ENCODE results near the gene LINC00237.

Gene LINC00237

GRCh38 chr20:21101932-21102575 is 4.1 kb downstream of the LINC00237 start:
- Histone ChIP-seq H3K9me3 (ENCODE audit: control insufficient read depth, low read length) (no peaks in the 10 kb centered on the region), H3K36me3 (ENCODE audit: control insufficient read depth, insufficient read depth, low read length) (no peaks in the 10 kb centered on the region), H3K9ac (ENCODE audit: low read length) (no peak overlapping the region), H3K4me1 (ENCODE audit: control insufficient read depth, insufficient read depth, low read length) (peaks cover 24% of the 10 kb centered on the region), H3K27me3 (ENCODE audit: control insufficient read depth, insufficient read depth, low read length) (peaks cover 98% of the 10 kb centered on the region), H3K4me3 (ENCODE audit: low read length) (no peak overlapping the region)

GRCh38 chr20:21101453-21101931 is 4.7 kb downstream of the LINC00237 start:
- H3K9me3 ChIP-seq (ENCODE audit: control insufficient read depth, low read length), result no peaks in the 10 kb centered on the region
- peaks cover 99% of the 10 kb centered on the region for H3K27me3 ChIP-seq (ENCODE audit: control insufficient read depth, insufficient read depth, low read length)
- H3K9ac ChIP-seq (ENCODE audit: low read length), result no peak overlapping the region
- H3K4me1 ChIP-seq (ENCODE audit: control insufficient read depth, insufficient read depth, low read length), result peaks cover 24% of the 10 kb centered on the region
- peak overlapping the region; percentile 63 for H3K4me3 ChIP-seq (ENCODE audit: low read length)
- H3K36me3 ChIP-seq (ENCODE audit: control insufficient read depth, insufficient read depth, low read length), result no peaks in the 10 kb centered on the region

- peak overlapping the region; percentile 50 for H3K9ac ChIP-seq (ENCODE audit: low read length)
- no peaks in the 10 kb centered on the region for H3K9me3 ChIP-seq (ENCODE audit: control insufficient read depth, low read length)
- peak overlapping the region; percentile 63 for H3K4me3 ChIP-seq (ENCODE audit: low read length)
- peaks cover 24% of the 10 kb centered on the region for H3K4me1 ChIP-seq (ENCODE audit: control insufficient read depth, insufficient read depth, low read length)
- peaks cover 97% of the 10 kb centered on the region for H3K27me3 ChIP-seq (ENCODE audit: control insufficient read depth, insufficient read depth, low read length)
- H3K36me3 ChIP-seq (ENCODE audit: control insufficient read depth, insufficient read depth, low read length), result no peaks in the 10 kb centered on the region
Measured at GRCh38 chr20:21100578-21101452, 5.3 kb downstream of the LINC00237 start.

- Histone ChIP-seq H3K27me3 (ENCODE audit: control insufficient read depth, insufficient read depth, low read length) (peaks cover 89% of the 10 kb centered on the region), H3K4me1 (ENCODE audit: control insufficient read depth, insufficient read depth, low read length) (peaks cover 24% of the 10 kb centered on the region), H3K36me3 (ENCODE audit: control insufficient read depth, insufficient read depth, low read length) (no peaks in the 10 kb centered on the region), H3K4me3 (ENCODE audit: low read length) (peak overlapping the region; percentile 63), H3K9ac (ENCODE audit: low read length) (peak overlapping the region; percentile 50), H3K9me3 (ENCODE audit: control insufficient read depth, low read length) (no peaks in the 10 kb centered on the region)
Measured at GRCh38 chr20:21099751-21100577, 6.2 kb downstream of the LINC00237 start.

GRCh38 chr20:21096321-21097043 is 9.7 kb downstream of the LINC00237 start:
- H3K4me3 ChIP-seq (ENCODE audit: low read length), result no peak overlapping the region
- H3K4me1 ChIP-seq (ENCODE audit: control insufficient read depth, insufficient read depth, low read length), result peaks cover 13% of the 10 kb centered on the region
- H3K36me3 ChIP-seq (ENCODE audit: control insufficient read depth, insufficient read depth, low read length), result no peaks in the 10 kb centered on the region
- H3K9ac ChIP-seq (ENCODE audit: low read length), result no peak overlapping the region
- peaks cover 60% of the 10 kb centered on the region for H3K27me3 ChIP-seq (ENCODE audit: control insufficient read depth, insufficient read depth, low read length)
- H3K9me3 ChIP-seq (ENCODE audit: control insufficient read depth, low read length), result no peaks in the 10 kb centered on the region

GRCh38 chr20:21092806-21093205 is 13.4 kb downstream of the LINC00237 start:
- peaks cover 38% of the 10 kb centered on the region for H3K27me3 ChIP-seq (ENCODE audit: control insufficient read depth, insufficient read depth, low read length)
- H3K9me3 ChIP-seq (ENCODE audit: control insufficient read depth, low read length), result no peaks in the 10 kb centered on the region
- H3K4me1 ChIP-seq (ENCODE audit: control insufficient read depth, insufficient read depth, low read length), result no peaks in the 10 kb centered on the region
- no peaks in the 10 kb centered on the region for H3K36me3 ChIP-seq (ENCODE audit: control insufficient read depth, insufficient read depth, low read length)
- no peak overlapping the region for H3K4me3 ChIP-seq (ENCODE audit: low read length)
- no peak overlapping the region for H3K9ac ChIP-seq (ENCODE audit: low read length)

- H3K27me3 ChIP-seq (ENCODE audit: control insufficient read depth, insufficient read depth, low read length), result peaks cover 20% of the 10 kb centered on the region
- no peaks in the 10 kb centered on the region for H3K36me3 ChIP-seq (ENCODE audit: control insufficient read depth, insufficient read depth, low read length)
- no peak overlapping the region for H3K9ac ChIP-seq (ENCODE audit: low read length)
- H3K4me3 ChIP-seq (ENCODE audit: low read length), result no peak overlapping the region
- no peaks in the 10 kb centered on the region for H3K4me1 ChIP-seq (ENCODE audit: control insufficient read depth, insufficient read depth, low read length)
- H3K9me3 ChIP-seq (ENCODE audit: control insufficient read depth, low read length), result no peaks in the 10 kb centered on the region
Measured at GRCh38 chr20:21090721-21091120, 15.4 kb downstream of the LINC00237 start.

- no peaks in the 10 kb centered on the region for H3K36me3 ChIP-seq (ENCODE audit: control insufficient read depth, insufficient read depth, low read length)
- H3K4me3 ChIP-seq (ENCODE audit: low read length), result no peak overlapping the region
- no peaks in the 10 kb centered on the region for H3K4me1 ChIP-seq (ENCODE audit: control insufficient read depth, insufficient read depth, low read length)
- no peak overlapping the region for H3K9ac ChIP-seq (ENCODE audit: low read length)
- peaks cover 20% of the 10 kb centered on the region for H3K27me3 ChIP-seq (ENCODE audit: control insufficient read depth, insufficient read depth, low read length)
- no peaks in the 10 kb centered on the region for H3K9me3 ChIP-seq (ENCODE audit: control insufficient read depth, low read length)
Measured at GRCh38 chr20:21090111-21090618, 16.0 kb downstream of the LINC00237 start.

GRCh38 chr20:21089391-21089790 is 16.8 kb downstream of the LINC00237 start:
- Histone ChIP-seq H3K4me3 (ENCODE audit: low read length) (no peak overlapping the region), H3K4me1 (ENCODE audit: control insufficient read depth, insufficient read depth, low read length) (no peaks in the 10 kb centered on the region), H3K36me3 (ENCODE audit: control insufficient read depth, insufficient read depth, low read length) (no peaks in the 10 kb centered on the region), H3K9ac (ENCODE audit: low read length) (no peak overlapping the region), H3K9me3 (ENCODE audit: control insufficient read depth, low read length) (no peaks in the 10 kb centered on the region), H3K27me3 (ENCODE audit: control insufficient read depth, insufficient read depth, low read length) (peaks cover 20% of the 10 kb centered on the region)

GRCh38 chr20:21087862-21088540 is 18.2 kb downstream of the LINC00237 start:
- peaks cover 20% of the 10 kb centered on the region for H3K27me3 ChIP-seq (ENCODE audit: control insufficient read depth, insufficient read depth, low read length)
- no peaks in the 10 kb centered on the region for H3K9me3 ChIP-seq (ENCODE audit: control insufficient read depth, low read length)
- H3K4me1 ChIP-seq (ENCODE audit: control insufficient read depth, insufficient read depth, low read length), result no peaks in the 10 kb centered on the region
- H3K9ac ChIP-seq (ENCODE audit: low read length), result no peak overlapping the region
- H3K4me3 ChIP-seq (ENCODE audit: low read length), result no peak overlapping the region
- H3K36me3 ChIP-seq (ENCODE audit: control insufficient read depth, insufficient read depth, low read length), result no peaks in the 10 kb centered on the region
